PFSK-1 (cell line): ENCODE results near the gene EYA3.

Source experiments
- FOXP2 ChIP-seq: optimal IDR thresholded peaks from 2 replicates; pipeline ENCODE3; 2011; ENCODE audit warnings: borderline replicate concordance, control low read depth, inconsistent platforms; ENCODE audit not compliant: insufficient read depth; ENCODE audit errors: extremely low read length, extremely low read depth
- POLR2AphosphoS5 ChIP-seq: IDR thresholded peaks from 2 replicates; pipeline ENCODE4 v1.6.1; 2012; ENCODE audit warnings: low read depth, mild to moderate bottlenecking, control low read depth, low read length, moderate library complexity
- REST ChIP-seq, 2 experiments: IDR thresholded peaks; 2 replicates each; pipeline versions ENCODE4 v1.6.1 to v1.8.0; 2011 to 2012; ENCODE audit warnings: low read depth in 2 of 2, low read length in 2 of 2, control low read depth in 1 of 2, inconsistent platforms in 1 of 2, mild to moderate bottlenecking in 1 of 2, moderate library complexity in 1 of 2; ENCODE audit not compliant: insufficient read depth in 1 of 2
- SIN3A ChIP-seq: IDR thresholded peaks from 2 replicates; pipeline ENCODE4 v1.6.1; 2012; ENCODE audit warnings: mild to moderate bottlenecking, low read length, moderate library complexity, borderline replicate concordance; ENCODE audit not compliant: insufficient read depth
- TAF1 ChIP-seq: IDR thresholded peaks from 2 replicates; pipeline ENCODE4 v1.6.1; 2012; ENCODE audit warnings: low read length, control low read depth, borderline replicate concordance; ENCODE audit not compliant: insufficient read depth

Gene EYA3

DNA sequence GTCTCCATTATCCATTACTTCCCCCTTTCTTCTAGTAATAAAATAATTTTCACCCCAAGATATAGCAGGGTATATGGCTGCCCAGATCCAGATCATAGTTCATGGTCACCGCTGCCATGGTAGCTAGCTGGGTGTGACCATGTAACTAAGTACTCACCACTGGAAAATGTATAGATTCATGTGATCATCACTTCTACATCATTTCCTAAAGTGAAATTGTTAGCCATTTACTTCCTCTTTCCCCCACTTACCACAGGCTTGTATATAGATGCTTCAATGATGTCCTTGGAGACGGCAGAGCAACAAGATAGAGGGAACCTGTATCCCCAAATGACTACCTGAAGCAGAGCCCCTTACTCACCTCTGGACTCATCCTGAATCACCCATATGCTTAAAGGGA is 22.7 kb upstream of the EYA3 start:
- no peak for TF ChIP-seq TAF1
- no peak for TF ChIP-seq SIN3A
- TF ChIP-seq FOXP2, result no peak
- no peak for TF ChIP-seq POLR2AphosphoS5
- TF ChIP-seq REST (IDR thresholded peaks at IDR 0.05; ENCODE audit: insufficient read depth in 1 of 2, low read depth in 2 of 2, low read length in 2 of 2), result no peak

GRCh38 chr1:28110555-28110954 is 22.1 kb upstream of the EYA3 start:
- TF ChIP-seq TAF1, result no peak
- no peak for TF ChIP-seq FOXP2
- no peak for TF ChIP-seq SIN3A
- no peak for TF ChIP-seq POLR2AphosphoS5
- no peak for TF ChIP-seq REST (IDR thresholded peaks at IDR 0.05; ENCODE audit: insufficient read depth in 1 of 2, low read depth in 2 of 2, low read length in 2 of 2)

DNA sequence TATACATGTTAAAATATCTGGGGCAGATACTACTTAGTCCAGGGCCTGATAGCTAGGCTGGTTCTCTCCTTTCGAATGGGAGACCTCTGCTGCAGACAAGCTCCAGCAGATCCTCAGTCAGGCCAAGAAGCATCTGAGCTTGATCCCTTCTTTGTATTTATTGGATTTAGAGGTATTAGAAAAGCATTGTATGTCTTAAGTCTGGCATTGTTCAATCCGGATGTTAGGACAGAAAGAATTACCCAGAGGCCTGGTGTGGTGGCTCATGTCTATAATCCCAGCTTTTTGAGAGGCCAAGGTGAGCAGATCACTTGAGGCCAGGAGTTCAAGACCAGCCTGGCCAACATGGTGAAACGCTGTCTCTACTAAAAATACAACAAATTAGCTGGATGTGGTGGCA is 21.2 kb upstream of the EYA3 start:
- TF ChIP-seq POLR2AphosphoS5 (no peak), FOXP2 (no peak), SIN3A (no peak), TAF1 (no peak), REST (IDR thresholded peaks at IDR 0.05; ENCODE audit: insufficient read depth in 1 of 2, low read depth in 2 of 2, low read length in 2 of 2) (no peak)

- TF ChIP-seq TAF1, result no peak
- TF ChIP-seq SIN3A, result no peak
- no peak for TF ChIP-seq FOXP2
- TF ChIP-seq REST (IDR thresholded peaks at IDR 0.05; ENCODE audit: insufficient read depth in 1 of 2, low read depth in 2 of 2, low read length in 2 of 2), result no peak
- no peak for TF ChIP-seq POLR2AphosphoS5
Observed at GRCh38 chr1:28108001-28108400, 19.6 kb upstream of the EYA3 start.
